ENCODE data around the gene NKX6-2.

DNA sequence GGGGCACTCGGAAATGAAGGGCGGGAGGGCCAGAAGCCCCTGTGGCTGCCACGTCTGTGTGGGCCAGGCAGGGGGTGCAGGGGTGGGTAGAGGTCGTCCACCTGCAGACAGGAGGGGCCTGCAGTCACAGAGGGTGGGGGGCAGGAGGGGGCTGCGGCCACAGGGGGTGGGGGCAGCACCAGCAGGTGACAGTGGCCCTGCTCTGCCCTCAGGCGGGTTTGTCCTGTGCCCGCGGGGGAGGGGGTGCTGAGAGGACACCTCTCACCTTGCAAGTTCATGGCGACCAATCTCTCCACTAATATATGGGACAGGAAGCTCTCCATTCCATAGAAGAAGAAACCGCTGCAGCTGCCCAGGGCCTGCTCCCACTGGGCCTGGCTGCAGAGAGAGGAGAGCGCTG lies 26.6 kb upstream of the NKX6-2 start:
- TF ChIP-seq, protein P1, sequence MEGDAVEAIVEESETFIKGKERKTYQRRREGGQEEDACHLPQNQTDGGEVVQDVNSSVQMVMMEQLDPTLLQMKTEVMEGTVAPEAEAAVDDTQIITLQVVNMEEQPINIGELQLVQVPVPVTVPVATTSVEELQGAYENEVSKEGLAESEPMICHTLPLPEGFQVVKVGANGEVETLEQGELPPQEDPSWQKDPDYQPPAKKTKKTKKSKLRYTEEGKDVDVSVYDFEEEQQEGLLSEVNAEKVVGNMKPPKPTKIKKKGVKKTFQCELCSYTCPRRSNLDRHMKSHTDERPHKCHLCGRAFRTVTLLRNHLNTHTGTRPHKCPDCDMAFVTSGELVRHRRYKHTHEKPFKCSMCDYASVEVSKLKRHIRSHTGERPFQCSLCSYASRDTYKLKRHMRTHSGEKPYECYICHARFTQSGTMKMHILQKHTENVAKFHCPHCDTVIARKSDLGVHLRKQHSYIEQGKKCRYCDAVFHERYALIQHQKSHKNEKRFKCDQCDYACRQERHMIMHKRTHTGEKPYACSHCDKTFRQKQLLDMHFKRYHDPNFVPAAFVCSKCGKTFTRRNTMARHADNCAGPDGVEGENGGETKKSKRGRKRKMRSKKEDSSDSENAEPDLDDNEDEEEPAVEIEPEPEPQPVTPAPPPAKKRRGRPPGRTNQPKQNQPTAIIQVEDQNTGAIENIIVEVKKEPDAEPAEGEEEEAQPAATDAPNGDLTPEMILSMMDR (IDR thresholded peaks at IDR 0.05; ENCODE audit: borderline replicate concordance, extremely low read depth, low read length, poor library complexity, severe bottlenecking) = no peak
- no peak for TF ChIP-seq EZH2 (IDR thresholded peaks at IDR 0.05; ENCODE audit: borderline replicate concordance, low read depth, low read length, severe bottlenecking)
